K562 (cell line): ENCODE results near the gene STIM1. TPM values are rescaled to one million over a fixed set of nuclear protein-coding genes. Genes with fewer than 3 reads are reported as not detected.
A peak's percentile ranks its signal among the peaks of the same experiment; 100 is the strongest.

Experiments used
- FOSL1 ChIP-seq: fragments of 200-800 bp; sonication (Bioruptor generic); conservative IDR thresholded peaks from 2 replicates; pipeline ENCODE4 v1.6.1; 2016; ENCODE audit warnings: missing genetic modification characterization, missing compliant biosample characterization
- MAZ ChIP-seq, 2 experiments: fragments of 450-650 bp in 1 of 2; sonication (generic) in 1 of 2; formaldehyde crosslinking; IDR thresholded peaks in 1 of 2; conservative IDR thresholded peaks in 1 of 2; 2 replicates each; pipeline versions ENCODE4 v1.4.0 to v1.5.0; 2020; ENCODE audit warnings: mild to moderate bottlenecking in 1 of 2, missing genetic modification reagents in 1 of 2
- MGA ChIP-seq: fragments of 450-650 bp; IDR thresholded peaks from 2 replicates; pipeline ENCODE4 v1.6.1; 2016; ENCODE audit warnings: mild to moderate bottlenecking, moderate library complexity
- MTA2 ChIP-seq: fragments of 450-650 bp; IDR thresholded peaks from 2 replicates; pipeline ENCODE4 v1.6.1; 2016; ENCODE audit warnings: low read depth
- PRDM10 ChIP-seq: fragments of 450-650 bp; IDR thresholded peaks from 2 replicates; pipeline ENCODE4 v1.6.1; 2018; ENCODE audit not compliant: partially characterized antibody
- PTTG1 ChIP-seq: fragments of 450-650 bp; IDR thresholded peaks from 2 replicates; pipeline ENCODE4 v1.6.1; 2016; ENCODE audit warnings: low read depth, mild to moderate bottlenecking, missing genetic modification characterization, missing compliant biosample characterization
- ZBTB9 ChIP-seq: fragments of 450-650 bp; formaldehyde crosslinking; IDR thresholded peaks from 2 replicates; pipeline ENCODE4 v1.4.0; 2020; ENCODE audit warnings: mild to moderate bottlenecking, moderate library complexity
- ZNF197 ChIP-seq: fragments of 200-800 bp; sonication (Bioruptor generic); IDR thresholded peaks from 2 replicates; pipeline ENCODE4 v1.6.1; 2016; ENCODE audit warnings: low read depth, missing genetic modification characterization, missing compliant biosample characterization
- ZNF79 ChIP-seq: fragments of 250-450 bp; sonication (Bioruptor Pico); IDR thresholded peaks from 2 replicates; pipeline ENCODE4 v1.4.0; 2020; ENCODE audit warnings: low read depth, mild to moderate bottlenecking, moderate library complexity
- polyA plus RNA-seq, 8 experiments: library from polyadenylated mRNA; depleted of rRNA in 4 of 8; stranded (reverse) in 5 of 8; unstranded in 3 of 8; fragments of >200 nt; fragmentation: Nextera tagmentation in 2 of 8; fragmentation: Illumina TruSeq in 1 of 8; extraction: Ambion mirVana in 2 of 8; extraction: Trizol in 1 of 8; gene quantifications; 2 replicates each; pipeline versions ENCODE4 v1.2.1 to v1.2.3, GENCODE V29; 2011 to 2014; ENCODE audit warnings: inconsistent platforms in 1 of 8, missing spikeins in 1 of 8
- total RNA-seq, 7 experiments: library from RNA; depleted of rRNA in 6 of 7; stranded (reverse); fragments of >200 nt in 6 of 7; fragmentation: Illumina TruSeq in 2 of 7; extraction: Trizol in 2 of 7; gene quantifications; 2 replicates each; pipeline versions ENCODE4 v1.2.1 to v1.2.3, GENCODE V29; 2011 to 2021; ENCODE audit warnings: low replicate concordance in 1 of 7

Gene STIM1
- total and polyA plus RNA-seq, 9 of the 15 experiments (the other 6 are each of a cell fraction or from before 2014, with no cell fraction given), result 7.7 to 50.5 (median 22.5) TPM

- TF ChIP-seq MGA (no peak), PTTG1 (tag) (no peak), MAZ (CRISPR knock-in tag; conservative IDR thresholded peaks at IDR 0.05 in 1 of 2, IDR thresholded peaks at IDR 0.05 in 1 of 2) (0 out of 4 replicates have a peak, but pooled peaks of 1 of the 2 experiments have one; percentile 1), PRDM10 (peak; percentile 8), MTA2 (peak; percentile 46), ZNF79 (CRISPR knock-in tag) (0 out of 2 replicates have a peak, but pooled peaks have one; percentile 51), FOSL1 (tag) (peak; percentile 91), ZNF197 (CRISPR knock-in tag) (peak; percentile 46; the same call in 1 of the 2 replicates), ZBTB9 (CRISPR knock-in tag) (peak; percentile 42; the same call in 1 of the 2 replicates)
Observed at GRCh38 chr11:3865388-3866193, 10.1 kb downstream of the STIM1 start (continued).
